ENCODE measurements around the gene EPB42. TPM values are rescaled to one million over a fixed set of nuclear protein-coding genes. Genes with fewer than 3 reads are reported as not detected.

EPB42 gene
- total RNA-seq, 1 donor from 2014 or later = not detected

GRCh38 chr15:43266386-43266785 is 45.6 kb upstream of the EPB42 start:
- no peaks in the 10 kb centered on the region for H3K36me3 ChIP-seq (ENCODE audit: control insufficient read depth, insufficient read depth, low read length)
- FAIRE-seq = peak; percentile 28
- H3K27me3 ChIP-seq (ENCODE audit: control insufficient read depth, insufficient read depth, low read length) = peaks cover 2% of the 10 kb centered on the region
- DNase-seq (ENCODE audit: low read depth) = no peak
- no peak for TF ChIP-seq CTCF (IDR thresholded peaks at IDR 0.05; ENCODE audit: insufficient read depth, low read length, severe bottlenecking)
- no peak overlapping the region for H3K4me3 ChIP-seq (ENCODE audit: low read depth, low read length)

GRCh38 chr15:43260011-43260615 is 39.3 kb upstream of the EPB42 start:
- Histone ChIP-seq H3K36me3 (ENCODE audit: control insufficient read depth, insufficient read depth, low read length) (no peaks in the 10 kb centered on the region), H3K4me3 (ENCODE audit: low read depth, low read length) (no peak overlapping the region), H3K27me3 (ENCODE audit: control insufficient read depth, insufficient read depth, low read length) (no peaks in the 10 kb centered on the region)
- no peak for TF ChIP-seq CTCF (IDR thresholded peaks at IDR 0.05; ENCODE audit: insufficient read depth, low read length, severe bottlenecking)
- DNase-seq (ENCODE audit: low read depth) = no peak
- FAIRE-seq = no peak

- no peaks in the 10 kb centered on the region for H3K36me3 ChIP-seq (ENCODE audit: control insufficient read depth, insufficient read depth, low read length)
- H3K27me3 ChIP-seq (ENCODE audit: control insufficient read depth, insufficient read depth, low read length) = no peaks in the 10 kb centered on the region
- FAIRE-seq (no peak), DNase-seq (ENCODE audit: low read depth) (no peak)
- no peak for TF ChIP-seq CTCF (IDR thresholded peaks at IDR 0.05; ENCODE audit: insufficient read depth, low read length, severe bottlenecking)
- H3K4me3 ChIP-seq (ENCODE audit: low read depth, low read length) = no peak overlapping the region
Measured at GRCh38 chr15:43258781-43259180, 38.0 kb upstream of the EPB42 start.

GRCh38 chr15:43256341-43256740 is 35.5 kb upstream of the EPB42 start:
- no peak for TF ChIP-seq CTCF (IDR thresholded peaks at IDR 0.05; ENCODE audit: insufficient read depth, low read length, severe bottlenecking)
- FAIRE-seq (no peak), DNase-seq (ENCODE audit: low read depth) (no peak)
- no peaks in the 10 kb centered on the region for H3K27me3 ChIP-seq (ENCODE audit: control insufficient read depth, insufficient read depth, low read length)
- no peaks in the 10 kb centered on the region for H3K36me3 ChIP-seq (ENCODE audit: control insufficient read depth, insufficient read depth, low read length)
- no peak overlapping the region for H3K4me3 ChIP-seq (ENCODE audit: low read depth, low read length)

GRCh38 chr15:43255376-43255775 is 34.6 kb upstream of the EPB42 start:
- Histone ChIP-seq H3K4me3 (ENCODE audit: low read depth, low read length) (no peak overlapping the region), H3K27me3 (ENCODE audit: control insufficient read depth, insufficient read depth, low read length) (no peaks in the 10 kb centered on the region), H3K36me3 (ENCODE audit: control insufficient read depth, insufficient read depth, low read length) (no peaks in the 10 kb centered on the region)
- no peak for FAIRE-seq
- no peak for TF ChIP-seq CTCF (IDR thresholded peaks at IDR 0.05; ENCODE audit: insufficient read depth, low read length, severe bottlenecking)
- no peak for DNase-seq (ENCODE audit: low read depth)

Data from bronchial epithelial cell (primary cell).